Thoracic aorta (tissue), 2 donors: ENCODE measurements around the gene NOL3. TPM values are rescaled to one million over a fixed set of nuclear protein-coding genes. Genes with fewer than 3 reads are reported as not detected.

Experiments
- ATAC-seq: fragments of 150-250 bp; one replicate; pipeline ENCODE4 v1.8.0; 2017; ENCODE audit warnings: low read depth; ENCODE audit not compliant: insufficient number of reproducible peaks, low FRiP score
- DNase-seq: peaks from one replicate; pipeline ENCODE4 v3.0.0-alpha.2; 2020; ENCODE audit warnings: low spot score
- H3K27ac ChIP-seq, 2 donors: fragments of 200-600 bp; sonication (generic); 1 replicate in 1 of 2; 2 replicates in 1 of 2; pipeline ENCODE4 v1.5.1; 2016; ENCODE audit warnings: mild to moderate bottlenecking in 2 of 2, moderate library complexity in 2 of 2
- H3K27me3 ChIP-seq: fragments of 200-600 bp; sonication (generic); replicated peaks from 2 replicates; pipeline ENCODE4 v1.6.0; 2016; ENCODE audit warnings: mild to moderate bottlenecking; ENCODE audit not compliant: insufficient read depth
- H3K36me3 ChIP-seq: fragments of 200-600 bp; sonication (generic); one replicate; pipeline ENCODE4 v1.5.1; 2016
- H3K4me1 ChIP-seq, 2 donors: fragments of 200-600 bp; sonication (generic); 1 replicate in 1 of 2; 2 replicates in 1 of 2; pipeline versions ENCODE4 v1.5.1 to v1.6.0; 2016; ENCODE audit warnings: low read depth in 2 of 2, mild to moderate bottlenecking in 1 of 2; ENCODE audit not compliant: control insufficient read depth in 1 of 2
- H3K4me3 ChIP-seq: fragments of 200-600 bp; sonication (generic); 2 replicates; pipeline ENCODE4 v1.5.1; 2016; ENCODE audit warnings: mild to moderate bottlenecking
- H3K9me3 ChIP-seq: fragments of 200-600 bp; sonication (generic); 2 replicates; pipeline ENCODE4 v1.5.1; 2016
- total RNA-seq, 2 donors: library from RNA; depleted of rRNA; stranded (reverse); fragments of >200 nt; gene quantifications; one replicate each; pipeline versions ENCODE4 v1.1.0 to v1.2.3, GENCODE V29; 2016
- TF ChIP-seq, protein P1 (sequence below): fragments of 200-600 bp; sonication (generic); IDR thresholded peaks from one replicate; pipeline ENCODE4 v1.5.1; 2019; ENCODE audit warnings: antibody characterized with exemption

The NOL3 gene
- total RNA-seq, 2 donors from 2014 or later: 43.5 to 80.8 TPM

GRCh38 chr16:67216612-67217490 lies 46.5 kb downstream of the NOL3 start:
- H3K27ac ChIP-seq: no peak overlapping the region
- ATAC-seq (no peak), DNase-seq (no peak)
- peaks cover 0 to 5% of the 10 kb centered on the region in 2 donors for H3K4me1 ChIP-seq
- TF ChIP-seq, protein P1, sequence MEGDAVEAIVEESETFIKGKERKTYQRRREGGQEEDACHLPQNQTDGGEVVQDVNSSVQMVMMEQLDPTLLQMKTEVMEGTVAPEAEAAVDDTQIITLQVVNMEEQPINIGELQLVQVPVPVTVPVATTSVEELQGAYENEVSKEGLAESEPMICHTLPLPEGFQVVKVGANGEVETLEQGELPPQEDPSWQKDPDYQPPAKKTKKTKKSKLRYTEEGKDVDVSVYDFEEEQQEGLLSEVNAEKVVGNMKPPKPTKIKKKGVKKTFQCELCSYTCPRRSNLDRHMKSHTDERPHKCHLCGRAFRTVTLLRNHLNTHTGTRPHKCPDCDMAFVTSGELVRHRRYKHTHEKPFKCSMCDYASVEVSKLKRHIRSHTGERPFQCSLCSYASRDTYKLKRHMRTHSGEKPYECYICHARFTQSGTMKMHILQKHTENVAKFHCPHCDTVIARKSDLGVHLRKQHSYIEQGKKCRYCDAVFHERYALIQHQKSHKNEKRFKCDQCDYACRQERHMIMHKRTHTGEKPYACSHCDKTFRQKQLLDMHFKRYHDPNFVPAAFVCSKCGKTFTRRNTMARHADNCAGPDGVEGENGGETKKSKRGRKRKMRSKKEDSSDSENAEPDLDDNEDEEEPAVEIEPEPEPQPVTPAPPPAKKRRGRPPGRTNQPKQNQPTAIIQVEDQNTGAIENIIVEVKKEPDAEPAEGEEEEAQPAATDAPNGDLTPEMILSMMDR: no peak
- no peaks in the 10 kb centered on the region for H3K9me3 ChIP-seq
- H3K27me3 ChIP-seq: no peaks in the 10 kb centered on the region
- no peak overlapping the region for H3K4me3 ChIP-seq
- no peaks in the 10 kb centered on the region for H3K36me3 ChIP-seq

DNA sequence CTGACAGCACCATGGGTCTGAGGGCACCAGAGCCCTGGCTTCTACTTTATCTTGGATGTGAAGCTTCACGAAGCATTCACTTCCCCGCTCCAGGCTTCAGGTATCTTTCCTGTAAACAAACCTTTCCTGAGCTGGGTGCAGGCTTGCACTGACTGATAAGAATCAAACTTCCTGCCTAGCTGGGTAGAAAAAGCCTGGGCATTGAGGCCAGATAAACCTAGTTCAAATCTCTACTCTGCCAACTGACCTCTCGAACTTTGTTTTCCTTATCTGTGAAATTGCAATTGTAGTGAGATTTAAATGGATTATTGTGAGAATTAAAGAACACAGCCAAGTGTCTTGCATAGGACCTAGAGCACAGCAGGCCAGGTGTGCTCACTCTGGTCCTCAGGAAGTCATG lies 53.7 kb downstream of the NOL3 start:
- Histone ChIP-seq H3K4me3 (no peak overlapping the region), H3K9me3 (no peaks in the 10 kb centered on the region), H3K27me3 (no peaks in the 10 kb centered on the region), H3K27ac (no peak overlapping the region), H3K36me3 (peaks cover 4% of the 10 kb centered on the region), H3K4me1 (peaks cover 9 to 16% of the 10 kb centered on the region in 2 donors)
- TF ChIP-seq, protein P1: no peak
- no peak for ATAC-seq
- DNase-seq: no peak

Other genes starting within 250 kb of the NOL3 start
- 10 to 100 TPM; 43.2 to 88.3 TPM for gene RRAD, start 245.0 kb upstream of the NOL3 start, total RNA-seq
- 100 to 1,000 TPM in 1 of 2 donors, 10 to 100 TPM in 1; 23.2 to 102 TPM for gene CIAO2B, start 236.1 kb upstream of the NOL3 start, total RNA-seq
- gene CES2, start 235.0 kb upstream of the NOL3 start, total RNA-seq: 10 to 100 TPM; 29.8 to 92.7 TPM
- 1 to 10 TPM in 1 of 2 donors, under 1 TPM in 1; 0.63 to 1.1 TPM for gene CES3, start 209.3 kb upstream of the NOL3 start, total RNA-seq
- gene CES4A, start 181.9 kb upstream of the NOL3 start, total RNA-seq: 1 to 10 TPM; 7.4 to 9.5 TPM
- gene CBFB, start 141.4 kb upstream of the NOL3 start, total RNA-seq: 10 to 100 TPM; 28.3 to 79.7 TPM
- gene PHAF1, start 60.6 kb upstream of the NOL3 start, total RNA-seq: 10 to 100 TPM; 15.6 to 27.2 TPM
- 10 to 100 TPM; 33.5 to 59.6 TPM for gene B3GNT9, start 19.5 kb upstream of the NOL3 start, total RNA-seq
- gene TRADD, start 10.6 kb upstream of the NOL3 start, total RNA-seq: 10 to 100 TPM; 18.4 to 52.1 TPM
- 10 to 100 TPM; 25.6 to 40.2 TPM for gene FBXL8, start 10.6 kb upstream of the NOL3 start, total RNA-seq
- 10 to 100 TPM; 44.1 to 87.5 TPM for gene HSF4, start 5.8 kb upstream of the NOL3 start, total RNA-seq
- gene MATCAP1, start 13.4 kb downstream of the NOL3 start, total RNA-seq: 10 to 100 TPM; 13.7 to 28.4 TPM
- 1 to 10 TPM in 1 of 2 donors, under 1 TPM in 1; 0.68 to 1.5 TPM for gene EXOC3L1, start 19.6 kb downstream of the NOL3 start, total RNA-seq
- 100 to 1,000 TPM in 1 of 2 donors, 10 to 100 TPM in 1; 96.4 to 120 TPM for gene E2F4, start 21.6 kb downstream of the NOL3 start, total RNA-seq
- gene ELMO3, start 28.6 kb downstream of the NOL3 start, total RNA-seq: 1 to 10 TPM; 1.4 TPM
- 10 to 100 TPM; 21.2 to 32.2 TPM for gene TMEM208, start 56.6 kb downstream of the NOL3 start, total RNA-seq
- gene FHOD1, start 76.9 kb downstream of the NOL3 start, total RNA-seq: 10 to 100 TPM; 28.5 to 31.7 TPM
- 1 to 10 TPM; 1.4 to 1.8 TPM for gene SLC9A5, start 78.4 kb downstream of the NOL3 start, total RNA-seq
- gene PLEKHG4, start 109.0 kb downstream of the NOL3 start, total RNA-seq: 10 to 100 TPM in 1 of 2 donors, 1 to 10 TPM in 1; 3.1 to 15.6 TPM
- gene KCTD19, start 156.2 kb downstream of the NOL3 start, total RNA-seq: not detected
- gene LRRC36, start 156.3 kb downstream of the NOL3 start, total RNA-seq: not detected
- 10 to 100 TPM; 12.6 to 34.9 TPM for gene TPPP3, start 223.0 kb downstream of the NOL3 start, total RNA-seq
- gene ZDHHC1, start 245.9 kb downstream of the NOL3 start, total RNA-seq: 10 to 100 TPM; 15.0 to 28.7 TPM